Esophagus squamous epithelium (tissue), 5 donors: ENCODE results near the gene TMEM238. TPM values are rescaled to one million over a fixed set of nuclear protein-coding genes. Genes with fewer than 3 reads are reported as not detected.

Experiments used
- DNase-seq: peaks from one replicate; lab custom pipeline; 2025; lab: John Stamatoyannopoulos, UW
- H3K27ac ChIP-seq, 4 donors: fragments of 200-600 bp; sonication (generic); one replicate each; pipeline ENCODE4 v1.5.1; 2016 to 2019; ENCODE audit warnings: mild to moderate bottlenecking in 1 of 4
- H3K27me3 ChIP-seq, 4 donors: fragments of 200-600 bp; sonication (generic); 1 replicate in 3 of 4; 2 replicates in 1 of 4; pipeline versions ENCODE4 v1.5.1 to v1.6.0; 2017 to 2021; ENCODE audit warnings: antibody characterized with exemption in 1 of 4
- H3K36me3 ChIP-seq, 3 donors: fragments of 200-600 bp; sonication (generic); one replicate each; pipeline ENCODE4 v1.5.1; 2016 to 2019
- H3K4me1 ChIP-seq, 3 donors: fragments of 200-600 bp; sonication (generic); one replicate each; pipeline ENCODE4 v1.5.1; 2017 to 2019
- H3K4me3 ChIP-seq, 4 donors: fragments of 200-600 bp; sonication (generic); 1 replicate in 3 of 4; 2 replicates in 1 of 4; pipeline ENCODE4 v1.5.1; 2016 to 2019; ENCODE audit warnings: mild to moderate bottlenecking in 2 of 4, moderate library complexity in 1 of 4
- H3K9me3 ChIP-seq, 3 donors: fragments of 200-600 bp; sonication (generic); one replicate each; pipeline ENCODE4 v1.5.1; 2016 to 2019
- CTCF ChIP-seq, 6 experiments: fragments of 450-650 bp in 4 of 6; fragments of 200-600 bp in 2 of 6; sonication (generic) in 2 of 6; IDR thresholded peaks; one replicate each; pipeline ENCODE4 v1.5.1; 2016 to 2019; ENCODE audit warnings: antibody characterized with exemption in 6 of 6, mild to moderate bottlenecking in 4 of 6, moderate library complexity in 4 of 6
- POLR2A ChIP-seq, 4 donors: fragments of 450-650 bp; IDR thresholded peaks; one replicate each; pipeline ENCODE4 v1.6.1; 2017; ENCODE audit warnings: antibody characterized with exemption in 4 of 4, mild to moderate bottlenecking in 4 of 4, moderate library complexity in 3 of 4
- WGBS, 2 donors: methylation state at CpG; one replicate each; pipeline ENCODE4 v1.1.5; 2018; 5-methylcytosine and 5-hydroxymethylcytosine counted together
- intact Hi-C: fragments of 100-400 bp; cut with DNase I; formaldehyde crosslinking; loops from one replicate; pipeline ENCODE4 v1.15.0; 2022
- total RNA-seq, 4 donors: library from RNA; depleted of rRNA; stranded (reverse); fragments of >200 nt; gene quantifications; one replicate each; pipeline ENCODE4 v1.1.0, GENCODE V29; 2016
- donor health status: DM: yes; HTN: yes; CAD: no.

TMEM238 gene
- total RNA-seq, 4 donors from 2014 or later = 11.9 to 41.8 (median 27.1) TPM

- peak; percentile 78 for DNase-seq
- no peak for TF ChIP-seq CTCF (IDR thresholded peaks at IDR 0.05)
- TF ChIP-seq POLR2A (IDR thresholded peaks at IDR 0.05) = peak in 1 of 4 donors; percentile 50
- H3K27me3 ChIP-seq = no peaks in the 10 kb centered on the region
- intact Hi-C loops = no loop called here
- H3K4me1 ChIP-seq = peaks cover 34 to 66% (median 49%) of the 10 kb centered on the region in 3 donors
- H3K9me3 ChIP-seq = no peaks in the 10 kb centered on the region
- peak overlapping the region; percentile 86 to 97 (median 93) for H3K27ac ChIP-seq
- H3K36me3 ChIP-seq = peaks cover 6 to 38% (median 18%) of the 10 kb centered on the region in 3 donors
- peak overlapping the region; percentile 74 to 97 (median 88) for H3K4me3 ChIP-seq
- 0 to 35% methylated on average over 4 to 28 of the region's 34 CpGs for WGBS, 2 donors
These were observed 1.0 kb upstream of the TMEM238 start for GRCh38 chr19:55384920-55385723.

GRCh38 chr19:55383279-55384130 is 587 bp downstream of the TMEM238 start:
- Histone ChIP-seq H3K9me3 (no peaks in the 10 kb centered on the region), H3K27ac (peak overlapping the region; percentile 86 to 97 (median 93)), H3K4me3 (peak overlapping the region; percentile 74 to 97 (median 88)), H3K4me1 (peaks cover 30 to 50% (median 34%) of the 10 kb centered on the region in 3 donors), H3K36me3 (peaks cover 6 to 22% (median 9%) of the 10 kb centered on the region in 3 donors), H3K27me3 (no peaks in the 10 kb centered on the region)
- TF ChIP-seq POLR2A (IDR thresholded peaks at IDR 0.05) = peak in 1 of 4 donors; percentile 24
- peak in 3 of 6 experiments; percentile 18 to 34 (median 29) for TF ChIP-seq CTCF (IDR thresholded peaks at IDR 0.05)
- WGBS, 2 donors = 18 to 19% methylated on average over 12 to 13 of the region's 88 CpGs
- DNase-seq = no peak
- intact Hi-C loops = no loop called here

- no peaks in the 10 kb centered on the region for H3K9me3 ChIP-seq
- H3K4me1 ChIP-seq = peaks cover 21 to 45% (median 25%) of the 10 kb centered on the region in 3 donors
- intact Hi-C loops = no loop called here
- H3K27me3 ChIP-seq = peaks cover 0 to 6% (median 0%) of the 10 kb centered on the region in 4 donors
- WGBS, 2 donors = 90 to 93% methylated on average over 3 of the region's 3 CpGs
- H3K27ac ChIP-seq = no peak overlapping the region
- no peak for DNase-seq
- no peak overlapping the region for H3K4me3 ChIP-seq
- no peak for TF ChIP-seq CTCF (IDR thresholded peaks at IDR 0.05)
- H3K36me3 ChIP-seq = peaks cover 0 to 13% (median 0%) of the 10 kb centered on the region in 3 donors
These were observed 1.5 kb downstream of the TMEM238 start for GRCh38 chr19:55382522-55383054.

GRCh38 chr19:55382013-55382412 is 2.1 kb downstream of the TMEM238 start:
- TF ChIP-seq POLR2A (IDR thresholded peaks at IDR 0.05) = no peak
- TF ChIP-seq CTCF (IDR thresholded peaks at IDR 0.05) = no peak
- no peak overlapping the region for H3K27ac ChIP-seq
- DNase-seq = no peak
- H3K27me3 ChIP-seq = peaks cover 0 to 11% (median 0%) of the 10 kb centered on the region in 4 donors
- H3K4me3 ChIP-seq = no peak overlapping the region
- peaks cover 15 to 41% (median 19%) of the 10 kb centered on the region in 3 donors for H3K4me1 ChIP-seq
- H3K9me3 ChIP-seq = no peaks in the 10 kb centered on the region
- intact Hi-C loops = no loop called here
- WGBS, 2 donors = 96 to 97% methylated on average over 5 of the region's 5 CpGs
- peaks cover 0 to 7% (median 0%) of the 10 kb centered on the region in 3 donors for H3K36me3 ChIP-seq
